K562 (cell line): ENCODE results near the gene MOB1A. TPM values are rescaled to one million over a fixed set of nuclear protein-coding genes. Genes with fewer than 3 reads are reported as not detected.

Experiments used
- polyA plus RNA-seq, 8 experiments: library from polyadenylated mRNA; depleted of rRNA in 4 of 8; stranded (reverse) in 5 of 8; unstranded in 3 of 8; fragments of >200 nt; fragmentation: Nextera tagmentation in 2 of 8; fragmentation: Illumina TruSeq in 1 of 8; extraction: Ambion mirVana in 2 of 8; extraction: Trizol in 1 of 8; gene quantifications; 2 replicates each; pipeline versions ENCODE4 v1.2.1 to v1.2.3, GENCODE V29; 2011 to 2014; ENCODE audit warnings: inconsistent platforms in 1 of 8, missing spikeins in 1 of 8
- total RNA-seq, 7 experiments: library from RNA; depleted of rRNA in 6 of 7; stranded (reverse); fragments of >200 nt in 6 of 7; fragmentation: Illumina TruSeq in 2 of 7; extraction: Trizol in 2 of 7; gene quantifications; 2 replicates each; pipeline versions ENCODE4 v1.2.1 to v1.2.3, GENCODE V29; 2011 to 2021; ENCODE audit warnings: low replicate concordance in 1 of 7

The MOB1A gene
- total and polyA plus RNA-seq, 9 of the 15 experiments (the other 6 are each of a cell fraction or from before 2014, with no cell fraction given) = 24.8 to 100 (median 60.2) TPM

Other genes starting within 250 kb of the MOB1A start
- 4.9 and 7.1 TPM in 2 replicates for gene TET3, start 194.0 kb downstream of the MOB1A start, total RNA-seq (2014; rRNA removed)
- gene TET3, start 194.0 kb downstream of the MOB1A start, total RNA-seq (2014; rRNA removed; fragmentation: Illumina TruSeq; extraction: Trizol) = 5.4 and 5.6 TPM in 2 replicates
- gene TET3, start 194.0 kb downstream of the MOB1A start, total RNA-seq (2015; rRNA removed; fragmentation: Illumina TruSeq; extraction: Trizol) = 6.3 and 6.4 TPM in 2 replicates
- gene TET3, start 194.0 kb downstream of the MOB1A start, total RNA-seq (2021) = 15.5 and 16.3 TPM in 2 replicates
- gene TET3, start 194.0 kb downstream of the MOB1A start, polyA plus RNA-seq (2011; rRNA removed) = 3.2 and 5.2 TPM in 2 replicates
- gene TET3, start 194.0 kb downstream of the MOB1A start, polyA plus RNA-seq (2014; fragmentation: Illumina TruSeq; extraction: Trizol) = 8.7 and 9.0 TPM in 2 replicates
- under 1 TPM; 0.35 to 0.58 TPM for gene TET3, start 194.0 kb downstream of the MOB1A start, polyA plus RNA-seq (2014; fragmentation: Nextera tagmentation; extraction: Ambion mirVana)
- 5.3 and 5.5 TPM in 2 replicates for gene TET3, start 194.0 kb downstream of the MOB1A start, polyA plus RNA-seq (2014; rRNA removed)
- 219 and 255 TPM in 2 replicates for gene BOLA3, start 31.0 kb downstream of the MOB1A start, total RNA-seq (2014; rRNA removed)
- 149 and 159 TPM in 2 replicates for gene BOLA3, start 31.0 kb downstream of the MOB1A start, total RNA-seq (2014; rRNA removed; fragmentation: Illumina TruSeq; extraction: Trizol)
- 205 and 206 TPM in 2 replicates for gene BOLA3, start 31.0 kb downstream of the MOB1A start, total RNA-seq (2015; rRNA removed; fragmentation: Illumina TruSeq; extraction: Trizol)
- 164 and 214 TPM in 2 replicates for gene BOLA3, start 31.0 kb downstream of the MOB1A start, total RNA-seq (2021)
- gene BOLA3, start 31.0 kb downstream of the MOB1A start, polyA plus RNA-seq (2011; rRNA removed) = 105 and 175 TPM in 2 replicates
- 280 and 324 TPM in 2 replicates for gene BOLA3, start 31.0 kb downstream of the MOB1A start, polyA plus RNA-seq (2014; fragmentation: Illumina TruSeq; extraction: Trizol)
- gene BOLA3, start 31.0 kb downstream of the MOB1A start, polyA plus RNA-seq (2014; fragmentation: Nextera tagmentation; extraction: Ambion mirVana) = 100 to 1,000 TPM; 328 to 385 TPM
- 352 and 619 TPM in 2 replicates for gene BOLA3, start 31.0 kb downstream of the MOB1A start, polyA plus RNA-seq (2014; rRNA removed)
- gene MTHFD2, start 19.7 kb upstream of the MOB1A start, total RNA-seq (2014; rRNA removed) = 145 and 160 TPM in 2 replicates
- gene MTHFD2, start 19.7 kb upstream of the MOB1A start, total RNA-seq (2014; rRNA removed; fragmentation: Illumina TruSeq; extraction: Trizol) = 234 and 297 TPM in 2 replicates
- gene MTHFD2, start 19.7 kb upstream of the MOB1A start, total RNA-seq (2015; rRNA removed; fragmentation: Illumina TruSeq; extraction: Trizol) = 110 and 113 TPM in 2 replicates
- gene MTHFD2, start 19.7 kb upstream of the MOB1A start, total RNA-seq (2021) = 238 and 255 TPM in 2 replicates
- gene MTHFD2, start 19.7 kb upstream of the MOB1A start, polyA plus RNA-seq (2011; rRNA removed) = 219 and 308 TPM in 2 replicates
- gene MTHFD2, start 19.7 kb upstream of the MOB1A start, polyA plus RNA-seq (2014; fragmentation: Illumina TruSeq; extraction: Trizol) = 175 and 209 TPM in 2 replicates
- 100 to 1,000 TPM; 476 to 520 TPM for gene MTHFD2, start 19.7 kb upstream of the MOB1A start, polyA plus RNA-seq (2014; fragmentation: Nextera tagmentation; extraction: Ambion mirVana)
- gene MTHFD2, start 19.7 kb upstream of the MOB1A start, polyA plus RNA-seq (2014; rRNA removed) = 218 and 221 TPM in 2 replicates
- 0.05 TPM in 1 of 2 replicates, not detected in the other for gene SLC4A5, start 164.5 kb upstream of the MOB1A start, total RNA-seq (2014; rRNA removed)
- 0.03 TPM in 1 of 2 replicates, not detected in the other for gene SLC4A5, start 164.5 kb upstream of the MOB1A start, total RNA-seq (2014; rRNA removed; fragmentation: Illumina TruSeq; extraction: Trizol)
- 0.34 and 0.69 TPM in 2 replicates for gene SLC4A5, start 164.5 kb upstream of the MOB1A start, total RNA-seq (2015; rRNA removed; fragmentation: Illumina TruSeq; extraction: Trizol)
- 0.42 TPM in 1 of 2 replicates, not detected in the other for gene SLC4A5, start 164.5 kb upstream of the MOB1A start, total RNA-seq (2021)
- gene SLC4A5, start 164.5 kb upstream of the MOB1A start, polyA plus RNA-seq (2011; rRNA removed) = 0.03 and 0.05 TPM in 2 replicates
- 0.03 and 0.16 TPM in 2 replicates for gene SLC4A5, start 164.5 kb upstream of the MOB1A start, polyA plus RNA-seq (2014; fragmentation: Illumina TruSeq; extraction: Trizol)
- under 1 TPM; 0.10 to 0.13 TPM for gene SLC4A5, start 164.5 kb upstream of the MOB1A start, polyA plus RNA-seq (2014; fragmentation: Nextera tagmentation; extraction: Ambion mirVana)
- 0.13 and 0.77 TPM in 2 replicates for gene SLC4A5, start 164.5 kb upstream of the MOB1A start, polyA plus RNA-seq (2014; rRNA removed)
- gene DCTN1, start 201.4 kb upstream of the MOB1A start, total RNA-seq (2014; rRNA removed) = 49.7 and 54.8 TPM in 2 replicates
- 23.4 and 27.5 TPM in 2 replicates for gene DCTN1, start 201.4 kb upstream of the MOB1A start, total RNA-seq (2014; rRNA removed; fragmentation: Illumina TruSeq; extraction: Trizol)
- 52.5 and 53.3 TPM in 2 replicates for gene DCTN1, start 201.4 kb upstream of the MOB1A start, total RNA-seq (2015; rRNA removed; fragmentation: Illumina TruSeq; extraction: Trizol)
- 61.0 and 71.7 TPM in 2 replicates for gene DCTN1, start 201.4 kb upstream of the MOB1A start, total RNA-seq (2021)
- 30.0 and 39.8 TPM in 2 replicates for gene DCTN1, start 201.4 kb upstream of the MOB1A start, polyA plus RNA-seq (2011; rRNA removed)
- 51.8 and 58.0 TPM in 2 replicates for gene DCTN1, start 201.4 kb upstream of the MOB1A start, polyA plus RNA-seq (2014; fragmentation: Illumina TruSeq; extraction: Trizol)
- gene DCTN1, start 201.4 kb upstream of the MOB1A start, polyA plus RNA-seq (2014; fragmentation: Nextera tagmentation; extraction: Ambion mirVana) = 10 to 100 TPM; 23.9 to 28.6 TPM
- gene DCTN1, start 201.4 kb upstream of the MOB1A start, polyA plus RNA-seq (2014; rRNA removed) = 37.2 and 45.0 TPM in 2 replicates
- gene C2orf81, start 242.7 kb upstream of the MOB1A start, total RNA-seq (2014; rRNA removed) = 0.04 TPM in 1 of 2 replicates, not detected in the other
- not detected in 2 replicates for gene C2orf81, start 242.7 kb upstream of the MOB1A start, total RNA-seq (2014; rRNA removed; fragmentation: Illumina TruSeq; extraction: Trizol)
- not detected in 2 replicates for gene C2orf81, start 242.7 kb upstream of the MOB1A start, total RNA-seq (2015; rRNA removed; fragmentation: Illumina TruSeq; extraction: Trizol)
- 0.22 TPM in 1 of 2 replicates, not detected in the other for gene C2orf81, start 242.7 kb upstream of the MOB1A start, total RNA-seq (2021)
- 0.07 TPM in 1 of 2 replicates, not detected in the other for gene C2orf81, start 242.7 kb upstream of the MOB1A start, polyA plus RNA-seq (2011; rRNA removed)
- gene C2orf81, start 242.7 kb upstream of the MOB1A start, polyA plus RNA-seq (2014; fragmentation: Illumina TruSeq; extraction: Trizol) = 0.06 TPM in 1 of 2 replicates, not detected in the other
- gene C2orf81, start 242.7 kb upstream of the MOB1A start, polyA plus RNA-seq (2014; fragmentation: Nextera tagmentation; extraction: Ambion mirVana) = not detected
- gene C2orf81, start 242.7 kb upstream of the MOB1A start, polyA plus RNA-seq (2014; rRNA removed) = not detected in 2 replicates
- 6.2 and 8.7 TPM in 2 replicates for gene WDR54, start 242.9 kb upstream of the MOB1A start, total RNA-seq (2014; rRNA removed)
- 4.1 and 5.4 TPM in 2 replicates for gene WDR54, start 242.9 kb upstream of the MOB1A start, total RNA-seq (2014; rRNA removed; fragmentation: Illumina TruSeq; extraction: Trizol)
- 4.9 and 5.2 TPM in 2 replicates for gene WDR54, start 242.9 kb upstream of the MOB1A start, total RNA-seq (2015; rRNA removed; fragmentation: Illumina TruSeq; extraction: Trizol)
- 8.3 and 9.4 TPM in 2 replicates for gene WDR54, start 242.9 kb upstream of the MOB1A start, total RNA-seq (2021)
- 15.2 and 16.6 TPM in 2 replicates for gene WDR54, start 242.9 kb upstream of the MOB1A start, polyA plus RNA-seq (2011; rRNA removed)
- gene WDR54, start 242.9 kb upstream of the MOB1A start, polyA plus RNA-seq (2014; fragmentation: Illumina TruSeq; extraction: Trizol) = 6.3 and 6.4 TPM in 2 replicates
- 1 to 10 TPM; 9.3 to 9.6 TPM for gene WDR54, start 242.9 kb upstream of the MOB1A start, polyA plus RNA-seq (2014; fragmentation: Nextera tagmentation; extraction: Ambion mirVana)
- gene WDR54, start 242.9 kb upstream of the MOB1A start, polyA plus RNA-seq (2014; rRNA removed) = 7.4 and 11.0 TPM in 2 replicates